Lung (tissue), 12 donors: ENCODE measurements around the gene SCYL2. TPM values are rescaled to one million over a fixed set of nuclear protein-coding genes. Genes with fewer than 3 reads are reported as not detected.
"Not testable (repeated sequence)": the region's sequence is repeated elsewhere in the genome, so short reads cannot be mapped to it uniquely, and the experiment has no call there.

Source experiments
- ATAC-seq: fragments of 200-7000 bp; cut with Tn5 transposase; one replicate; pipeline ENCODE4 v1.9.1; 2020; ENCODE audit warnings: moderate number of reproducible peaks; ENCODE audit not compliant: insufficient read depth, low FRiP score
- DNase-seq, 3 donors: peaks; one replicate each; pipeline ENCODE4 v3.0.0-alpha.2; 2013 to 2017
- H3K27ac ChIP-seq, 2 donors: one replicate each; pipeline ENCODE4 v1.5.1; 2013; ENCODE audit warnings: mild to moderate bottlenecking in 2 of 2, moderate library complexity in 2 of 2, control low read depth in 1 of 2, inconsistent platforms in 1 of 2, low read depth in 1 of 2, low read length in 1 of 2
- H3K27me3 ChIP-seq, 3 donors: one replicate each; pipeline ENCODE4 v1.5.1; 2013; ENCODE audit warnings: low read length in 2 of 3; ENCODE audit not compliant: control insufficient read depth in 3 of 3, insufficient read depth in 3 of 3
- H3K36me3 ChIP-seq, 4 donors: one replicate each; pipeline ENCODE4 v1.5.1; 2013; ENCODE audit warnings: low read length in 4 of 4, mild to moderate bottlenecking in 1 of 4, moderate library complexity in 1 of 4; ENCODE audit not compliant: control insufficient read depth in 4 of 4, insufficient read depth in 4 of 4
- H3K4me1 ChIP-seq, 5 donors: one replicate each; pipeline ENCODE4 v1.5.1; 2013; ENCODE audit warnings: low read length in 5 of 5, mild to moderate bottlenecking in 2 of 5, moderate library complexity in 1 of 5; ENCODE audit not compliant: control insufficient read depth in 5 of 5, insufficient read depth in 5 of 5
- H3K4me3 ChIP-seq: one replicate; pipeline ENCODE4 v1.5.1; 2013; ENCODE audit warnings: mild to moderate bottlenecking, control low read depth, moderate library complexity
- H3K9ac ChIP-seq, 2 donors: one replicate each; pipeline ENCODE4 v1.5.1; 2013; ENCODE audit warnings: low read length in 2 of 2, control low read depth in 1 of 2; ENCODE audit not compliant: insufficient read depth in 1 of 2
- H3K9me3 ChIP-seq, 4 donors: one replicate each; pipeline ENCODE4 v1.5.1; 2013; ENCODE audit warnings: low read length in 3 of 4, mild to moderate bottlenecking in 1 of 4, moderate library complexity in 1 of 4; ENCODE audit not compliant: control insufficient read depth in 4 of 4, insufficient read depth in 3 of 4
- WGBS, 2 donors: extraction: QIAGEN DNeasy Blood & Tissue Kit; methylation state at CpG; one replicate each; pipeline ENCODE4 v1.1.7; 2013; 5-methylcytosine and 5-hydroxymethylcytosine counted together
- polyA plus RNA-seq, 2 donors: library from polyadenylated mRNA; stranded (reverse); fragments of 200-250 nt; gene quantifications; one replicate each; pipeline ENCODE4 v1.2.1, GENCODE V29; 2013
- total RNA-seq, 2 donors: library from RNA; depleted of rRNA in 1 of 2; stranded (reverse); fragments of >200 nt in 1 of 2; gene quantifications; one replicate each; pipeline ENCODE4 v1.2.1, GENCODE V29; 2014 to 2021
- TF ChIP-seq, protein P1 (sequence below): IDR thresholded peaks from 2 replicates; pipeline ENCODE4 v1.5.1; 2012; ENCODE audit warnings: mild to moderate bottlenecking; ENCODE audit errors: control extremely low read depth, extremely low read depth
- donor health status: control.
- donor health status: control.
- donor health status: Bipolar disorder and iron deficiency.
- donor health status: healthy.
- donor health status: DM: yes; HTN: yes; CAD: no.

SCYL2 gene
- total and polyA plus RNA-seq, 4 donors, result 13.9 to 148 (median 24.9) TPM

DNA sequence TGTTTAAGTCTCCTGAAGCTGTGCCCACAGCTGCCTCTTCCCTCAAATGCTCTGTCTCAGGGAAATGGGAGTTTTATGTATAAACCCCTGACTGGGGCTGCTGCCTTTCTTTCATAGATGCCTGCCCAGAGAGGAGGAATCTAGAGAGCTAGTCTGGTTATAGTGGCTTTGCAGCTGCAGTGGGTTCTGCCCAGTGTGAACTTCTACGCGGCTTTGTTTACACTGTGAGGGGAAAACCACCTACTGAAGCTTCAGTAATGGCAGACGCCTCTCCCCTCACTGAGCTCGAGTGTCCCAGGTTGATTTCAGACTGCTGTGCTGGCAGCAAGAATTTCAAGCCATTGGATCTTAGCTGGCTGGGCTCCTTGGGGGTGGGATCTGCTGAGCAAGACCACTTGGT is 36.9 kb downstream of the SCYL2 start:
- 94 to 95% methylated on average over 4 of the region's 4 CpGs for WGBS, 2 donors
- H3K4me3 ChIP-seq, result no peak overlapping the region
- DNase-seq (no peak), ATAC-seq (no peak)
- H3K9ac ChIP-seq, result no peak overlapping the region
- H3K36me3 ChIP-seq, result peaks cover 11 to 40% (median 16%) of the 10 kb centered on the region in 4 donors
- H3K27ac ChIP-seq, result no peak overlapping the region
- peaks cover 0 to 6% (median 3%) of the 10 kb centered on the region in 4 donors for H3K9me3 ChIP-seq
- H3K4me1 ChIP-seq, result no peaks in the 10 kb centered on the region
- TF ChIP-seq, protein P1, sequence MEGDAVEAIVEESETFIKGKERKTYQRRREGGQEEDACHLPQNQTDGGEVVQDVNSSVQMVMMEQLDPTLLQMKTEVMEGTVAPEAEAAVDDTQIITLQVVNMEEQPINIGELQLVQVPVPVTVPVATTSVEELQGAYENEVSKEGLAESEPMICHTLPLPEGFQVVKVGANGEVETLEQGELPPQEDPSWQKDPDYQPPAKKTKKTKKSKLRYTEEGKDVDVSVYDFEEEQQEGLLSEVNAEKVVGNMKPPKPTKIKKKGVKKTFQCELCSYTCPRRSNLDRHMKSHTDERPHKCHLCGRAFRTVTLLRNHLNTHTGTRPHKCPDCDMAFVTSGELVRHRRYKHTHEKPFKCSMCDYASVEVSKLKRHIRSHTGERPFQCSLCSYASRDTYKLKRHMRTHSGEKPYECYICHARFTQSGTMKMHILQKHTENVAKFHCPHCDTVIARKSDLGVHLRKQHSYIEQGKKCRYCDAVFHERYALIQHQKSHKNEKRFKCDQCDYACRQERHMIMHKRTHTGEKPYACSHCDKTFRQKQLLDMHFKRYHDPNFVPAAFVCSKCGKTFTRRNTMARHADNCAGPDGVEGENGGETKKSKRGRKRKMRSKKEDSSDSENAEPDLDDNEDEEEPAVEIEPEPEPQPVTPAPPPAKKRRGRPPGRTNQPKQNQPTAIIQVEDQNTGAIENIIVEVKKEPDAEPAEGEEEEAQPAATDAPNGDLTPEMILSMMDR, result no peak
- no peaks in the 10 kb centered on the region for H3K27me3 ChIP-seq

DNA sequence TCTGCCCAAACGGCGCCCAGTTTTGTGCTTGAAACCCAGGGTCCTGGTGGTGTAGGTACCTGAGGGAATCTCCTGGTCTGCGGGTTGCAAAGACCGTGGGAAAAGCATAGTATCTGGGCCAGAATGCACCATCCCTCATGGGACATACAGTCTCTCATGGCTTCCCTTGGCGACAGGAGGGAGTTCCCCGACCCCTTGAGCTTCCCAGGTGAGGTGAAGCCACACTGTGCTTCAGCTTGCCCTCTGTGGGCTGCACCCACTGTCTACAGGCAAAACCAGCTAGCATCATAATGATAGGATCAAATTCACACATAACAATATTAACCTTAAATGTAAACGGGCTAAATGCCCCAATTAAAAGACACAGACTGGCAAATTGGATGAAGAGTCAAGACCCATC is 37.4 kb downstream of the SCYL2 start:
- H3K36me3 ChIP-seq, result peaks cover 9 to 41% (median 15%) of the 10 kb centered on the region in 4 donors
- not testable (repeated sequence) for H3K27me3 ChIP-seq, DNase-seq, H3K9me3 ChIP-seq, H3K4me3 ChIP-seq, ATAC-seq, H3K4me1 ChIP-seq, H3K9ac ChIP-seq, H3K27ac ChIP-seq
- WGBS, 2 donors, result 97 to 98% methylated on average over 7 of the region's 7 CpGs

DNA sequence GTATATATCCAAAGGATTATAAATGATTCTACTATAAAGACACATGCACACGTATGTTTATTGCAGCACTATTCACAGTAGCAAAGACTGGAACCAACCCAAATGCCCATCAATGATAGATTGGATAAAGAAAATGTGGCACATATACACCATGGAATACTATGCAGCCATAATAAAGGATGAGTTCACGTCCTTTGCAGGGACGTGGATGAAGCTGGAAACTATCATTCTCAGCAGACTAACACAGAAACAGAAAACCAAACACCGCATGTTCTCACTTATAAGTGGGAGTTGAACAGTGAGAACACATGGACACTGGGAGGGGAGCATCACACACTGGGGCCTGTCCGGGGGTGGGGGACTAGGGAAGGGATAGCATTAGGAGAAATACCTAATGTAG is 41.2 kb downstream of the SCYL2 start:
- H3K36me3 ChIP-seq, result peaks cover 8 to 21% (median 11%) of the 10 kb centered on the region in 4 donors
- H3K27ac ChIP-seq, DNase-seq, H3K4me3 ChIP-seq, H3K9me3 ChIP-seq, H3K4me1 ChIP-seq, H3K9ac ChIP-seq, ATAC-seq, H3K27me3 ChIP-seq: not testable (repeated sequence)
- 95 to 96% methylated on average over 5 of the region's 5 CpGs for WGBS, 2 donors

DNA sequence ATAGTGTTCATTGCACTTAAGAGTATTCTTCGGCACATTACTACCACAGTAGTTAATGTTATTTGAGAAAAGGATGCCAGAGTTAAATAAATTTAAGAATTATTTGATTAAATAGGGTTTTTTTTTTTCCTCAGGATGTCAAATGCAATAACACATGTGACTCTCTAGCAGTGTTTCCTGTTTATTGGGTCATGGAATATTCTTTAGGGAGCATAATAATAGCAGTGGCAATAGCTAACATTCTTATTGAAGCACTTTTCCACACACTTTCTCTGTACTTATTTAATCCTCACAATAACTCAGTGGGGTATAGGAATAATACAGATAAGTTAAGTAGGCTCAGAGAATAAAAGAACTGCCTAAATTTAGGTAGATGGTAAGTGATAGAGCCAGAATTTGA is 44.3 kb downstream of the SCYL2 start:
- no peak for ATAC-seq

More for the DNA sequence above, 44.3 kb downstream of the SCYL2 start:
- H3K27me3 ChIP-seq, result no peaks in the 10 kb centered on the region
- H3K4me3 ChIP-seq, result no peak overlapping the region
- H3K36me3 ChIP-seq, result peaks cover 3 to 16% (median 6%) of the 10 kb centered on the region in 4 donors
- no peaks in the 10 kb centered on the region for H3K9me3 ChIP-seq
- no peak for DNase-seq
- TF ChIP-seq, protein P1, result no peak
- H3K4me1 ChIP-seq, result no peaks in the 10 kb centered on the region
- WGBS, 2 donors, result 75 to 93% methylated on average over 1 of the region's 1 CpG
- H3K27ac ChIP-seq, result no peak overlapping the region
- H3K9ac ChIP-seq, result no peak overlapping the region
